ENCODE data around the gene IZUMO4.
"Not testable (repeated sequence)": the region's sequence is repeated elsewhere in the genome, so short reads cannot be mapped to it uniquely, and the experiment has no call there.

Gene IZUMO4

DNA sequence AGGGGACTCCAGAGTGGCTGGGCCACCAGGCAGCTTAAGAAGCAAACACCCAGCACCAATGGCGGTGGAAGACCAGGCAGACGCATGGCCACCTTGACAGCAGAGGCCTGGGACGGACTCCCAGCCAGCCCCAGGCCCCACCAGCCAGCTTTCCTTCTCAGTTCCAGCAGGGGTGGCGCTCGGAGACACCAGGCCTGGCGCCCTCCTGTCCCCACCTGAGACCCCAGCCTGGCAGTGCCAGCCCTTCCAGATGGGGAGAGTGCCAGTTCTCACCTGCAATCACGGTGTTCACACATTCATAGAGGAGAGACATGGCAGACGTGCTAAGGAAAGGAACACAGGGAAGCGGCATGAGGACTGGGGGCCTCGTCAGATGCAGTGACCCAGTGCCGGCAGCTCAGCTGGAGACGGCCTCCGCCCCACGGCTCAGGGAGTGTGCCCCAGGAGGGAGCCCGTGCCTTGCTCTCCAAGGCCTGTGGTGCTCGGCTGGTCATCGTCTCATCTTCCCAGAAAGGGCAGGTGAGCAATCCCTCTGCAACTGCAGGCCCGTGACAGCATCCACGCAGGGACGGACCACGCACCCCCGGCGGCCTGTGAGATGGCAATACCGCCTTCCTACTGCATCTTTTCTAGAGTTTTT lies 30.3 kb downstream of the IZUMO4 start:
- no peaks in the 10 kb centered on the region for H3K27me3 ChIP-seq (ENCODE audit: control insufficient read depth, insufficient read depth, low read length)
- H3K4me1 ChIP-seq (ENCODE audit: control insufficient read depth, low read depth, low read length): no peaks in the 10 kb centered on the region
- H3K36me3 ChIP-seq (ENCODE audit: control insufficient read depth, low read depth, low read length): peaks cover 55% of the 10 kb centered on the region
- no peaks in the 10 kb centered on the region for H3K9me3 ChIP-seq (ENCODE audit: control insufficient read depth, low read depth, low read length)
- no peak overlapping the region for H3K9ac ChIP-seq (ENCODE audit: low read length)
- no peak overlapping the region for H3K4me3 ChIP-seq (ENCODE audit: low read length)
- H3K27ac ChIP-seq (ENCODE audit: low read length): no peak overlapping the region

DNA sequence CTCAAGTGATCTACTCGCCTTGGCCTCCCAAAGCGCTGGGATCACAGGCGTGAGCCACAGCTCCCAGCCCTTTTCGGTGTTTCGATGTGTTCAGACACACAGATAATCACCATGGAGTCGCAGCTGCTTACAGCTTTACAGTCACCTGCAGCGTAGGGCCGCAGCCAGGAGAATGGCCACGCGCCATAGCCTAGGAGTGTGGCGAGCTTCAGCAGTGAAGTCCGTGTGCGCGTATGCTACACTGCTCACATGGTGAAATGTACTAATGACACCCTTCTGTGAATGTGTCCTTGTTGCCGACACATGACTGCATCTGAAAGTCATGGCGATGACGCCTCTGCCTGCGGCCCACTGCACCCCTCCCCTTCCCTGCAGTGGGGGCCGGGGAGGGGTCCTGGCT lies 31.0 kb downstream of the IZUMO4 start:
- Histone ChIP-seq H3K9me3 (ENCODE audit: control insufficient read depth, low read depth, low read length) (no peaks in the 10 kb centered on the region), H3K27me3 (ENCODE audit: control insufficient read depth, insufficient read depth, low read length) (no peaks in the 10 kb centered on the region), H3K27ac (ENCODE audit: low read length) (no peak overlapping the region), H3K4me3 (ENCODE audit: low read length) (no peak overlapping the region), H3K36me3 (ENCODE audit: control insufficient read depth, low read depth, low read length) (peaks cover 55% of the 10 kb centered on the region), H3K9ac (ENCODE audit: low read length) (no peak overlapping the region), H3K4me1 (ENCODE audit: control insufficient read depth, low read depth, low read length) (no peaks in the 10 kb centered on the region)

DNA sequence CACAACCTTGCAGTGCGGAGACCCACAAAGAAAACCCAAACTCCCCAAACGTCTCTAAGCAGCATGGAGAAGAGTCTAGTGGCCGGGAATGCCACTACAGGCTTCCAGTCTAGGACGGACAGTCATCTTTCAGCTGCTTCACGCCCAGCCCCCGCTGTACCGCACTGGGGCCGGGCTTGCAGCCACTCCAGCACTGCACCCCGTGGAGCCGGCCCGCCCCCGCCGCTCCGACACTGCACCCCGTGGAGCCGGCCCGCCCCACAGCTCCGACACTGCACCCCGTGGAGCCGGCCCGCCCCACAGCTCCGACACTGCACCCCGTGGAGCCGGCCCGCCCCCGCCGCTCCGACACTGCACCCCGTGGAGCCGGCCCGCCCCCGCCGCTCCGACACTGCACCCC lies 31.5 kb downstream of the IZUMO4 start:
- H3K27me3 ChIP-seq (ENCODE audit: control insufficient read depth, insufficient read depth, low read length); H3K4me3 ChIP-seq (ENCODE audit: low read length); H3K9me3 ChIP-seq (ENCODE audit: control insufficient read depth, low read depth, low read length); H3K4me1 ChIP-seq (ENCODE audit: control insufficient read depth, low read depth, low read length); H3K27ac ChIP-seq (ENCODE audit: low read length); H3K9ac ChIP-seq (ENCODE audit: low read length): not testable (repeated sequence)
- H3K36me3 ChIP-seq (ENCODE audit: control insufficient read depth, low read depth, low read length): peaks cover 55% of the 10 kb centered on the region

DNA sequence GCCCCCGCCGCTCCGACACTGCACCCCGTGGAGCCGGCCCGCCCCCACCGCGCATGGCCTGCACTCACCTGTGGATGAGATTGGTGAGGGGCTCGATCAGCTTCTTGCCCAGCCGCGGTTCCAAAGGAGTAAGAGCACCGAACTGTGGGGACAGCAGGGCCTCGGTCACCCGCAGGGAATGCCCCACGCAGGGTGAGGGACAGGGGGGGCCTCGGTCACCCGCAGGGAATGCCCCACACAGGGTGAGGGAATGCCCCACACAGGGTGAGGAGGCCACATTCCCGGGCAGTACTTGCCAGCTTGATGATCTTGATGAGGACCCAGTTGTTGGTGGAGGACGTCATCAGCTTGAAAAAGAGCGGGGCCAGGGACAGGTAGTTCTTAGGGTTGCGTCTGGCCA lies 32.3 kb downstream of the IZUMO4 start:
- peaks cover 48% of the 10 kb centered on the region for H3K36me3 ChIP-seq (ENCODE audit: control insufficient read depth, low read depth, low read length)
- H3K9ac ChIP-seq (ENCODE audit: low read length): no peak overlapping the region
- H3K4me1 ChIP-seq (ENCODE audit: control insufficient read depth, low read depth, low read length): no peaks in the 10 kb centered on the region
- no peak overlapping the region for H3K4me3 ChIP-seq (ENCODE audit: low read length)
- no peaks in the 10 kb centered on the region for H3K27me3 ChIP-seq (ENCODE audit: control insufficient read depth, insufficient read depth, low read length)
- H3K9me3 ChIP-seq (ENCODE audit: control insufficient read depth, low read depth, low read length): no peaks in the 10 kb centered on the region
- H3K27ac ChIP-seq (ENCODE audit: low read length): no peak overlapping the region

DNA sequence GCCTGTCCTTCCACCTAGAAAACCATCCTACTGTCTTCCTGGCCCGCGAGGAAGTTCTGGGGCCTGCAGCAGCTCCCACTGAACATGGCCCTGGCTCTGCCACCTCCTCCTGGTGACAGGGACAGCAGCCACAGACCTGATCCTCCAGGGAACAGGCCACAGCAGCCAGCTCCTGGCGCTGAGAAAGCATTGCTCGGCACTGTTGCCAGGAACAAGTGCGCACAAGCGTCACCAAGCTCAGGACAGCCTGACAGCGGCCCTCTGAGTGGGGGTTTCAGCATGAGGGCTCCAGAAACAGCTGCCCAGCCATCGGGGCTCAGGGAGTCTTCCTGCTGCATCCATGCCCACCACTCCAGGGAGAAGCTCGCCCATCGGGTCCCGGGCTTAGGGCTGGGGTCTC lies 32.8 kb downstream of the IZUMO4 start:
- Histone ChIP-seq H3K4me3 (ENCODE audit: low read length) (no peak overlapping the region), H3K27ac (ENCODE audit: low read length) (no peak overlapping the region), H3K9me3 (ENCODE audit: control insufficient read depth, low read depth, low read length) (no peaks in the 10 kb centered on the region), H3K9ac (ENCODE audit: low read length) (no peak overlapping the region), H3K4me1 (ENCODE audit: control insufficient read depth, low read depth, low read length) (no peaks in the 10 kb centered on the region), H3K27me3 (ENCODE audit: control insufficient read depth, insufficient read depth, low read length) (no peaks in the 10 kb centered on the region), H3K36me3 (ENCODE audit: control insufficient read depth, low read depth, low read length) (peaks cover 47% of the 10 kb centered on the region)

DNA sequence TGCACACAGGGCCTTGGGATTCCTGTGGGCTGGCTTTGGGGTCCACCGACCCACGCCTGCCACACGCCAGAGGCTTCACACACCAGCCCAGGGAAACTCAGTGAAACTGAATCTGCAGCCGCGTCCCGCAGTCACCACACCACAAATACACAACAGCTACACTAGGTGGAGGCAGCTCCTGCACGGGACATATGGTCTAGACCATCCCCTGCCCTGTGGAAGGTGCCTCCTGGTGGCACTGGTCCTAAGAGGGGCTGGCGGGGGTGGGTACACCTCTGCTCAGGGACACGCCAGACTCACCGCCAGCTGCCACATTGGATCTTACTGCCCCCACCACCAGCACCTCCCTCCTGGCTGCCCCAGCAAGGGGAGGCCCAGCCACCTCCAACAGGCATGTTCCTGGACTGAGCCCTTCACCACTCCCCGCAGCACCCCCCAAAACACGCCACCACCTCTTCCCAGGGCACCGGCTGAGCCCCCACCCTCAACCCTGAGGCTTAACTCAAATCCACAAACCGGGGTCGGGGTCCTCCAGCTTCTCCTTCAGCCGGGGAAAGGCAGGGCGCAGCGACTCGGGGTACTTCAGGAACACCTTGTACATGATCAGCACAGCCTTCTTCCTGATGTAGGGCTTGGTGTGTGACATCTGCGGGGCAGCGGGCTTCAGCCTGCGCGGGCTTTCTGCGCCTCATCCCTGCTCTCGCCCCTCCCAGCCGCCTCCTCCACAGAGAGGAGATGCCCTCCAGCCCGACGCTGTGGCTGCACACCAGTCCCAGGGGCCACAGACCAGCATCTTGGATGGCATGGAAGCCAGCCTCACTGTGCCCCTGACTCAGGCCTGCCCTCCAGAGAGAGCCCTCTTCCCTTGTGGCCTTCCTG lies 33.4 kb downstream of the IZUMO4 start:
- H3K9me3 ChIP-seq (ENCODE audit: control insufficient read depth, low read depth, low read length): no peaks in the 10 kb centered on the region

DNA sequence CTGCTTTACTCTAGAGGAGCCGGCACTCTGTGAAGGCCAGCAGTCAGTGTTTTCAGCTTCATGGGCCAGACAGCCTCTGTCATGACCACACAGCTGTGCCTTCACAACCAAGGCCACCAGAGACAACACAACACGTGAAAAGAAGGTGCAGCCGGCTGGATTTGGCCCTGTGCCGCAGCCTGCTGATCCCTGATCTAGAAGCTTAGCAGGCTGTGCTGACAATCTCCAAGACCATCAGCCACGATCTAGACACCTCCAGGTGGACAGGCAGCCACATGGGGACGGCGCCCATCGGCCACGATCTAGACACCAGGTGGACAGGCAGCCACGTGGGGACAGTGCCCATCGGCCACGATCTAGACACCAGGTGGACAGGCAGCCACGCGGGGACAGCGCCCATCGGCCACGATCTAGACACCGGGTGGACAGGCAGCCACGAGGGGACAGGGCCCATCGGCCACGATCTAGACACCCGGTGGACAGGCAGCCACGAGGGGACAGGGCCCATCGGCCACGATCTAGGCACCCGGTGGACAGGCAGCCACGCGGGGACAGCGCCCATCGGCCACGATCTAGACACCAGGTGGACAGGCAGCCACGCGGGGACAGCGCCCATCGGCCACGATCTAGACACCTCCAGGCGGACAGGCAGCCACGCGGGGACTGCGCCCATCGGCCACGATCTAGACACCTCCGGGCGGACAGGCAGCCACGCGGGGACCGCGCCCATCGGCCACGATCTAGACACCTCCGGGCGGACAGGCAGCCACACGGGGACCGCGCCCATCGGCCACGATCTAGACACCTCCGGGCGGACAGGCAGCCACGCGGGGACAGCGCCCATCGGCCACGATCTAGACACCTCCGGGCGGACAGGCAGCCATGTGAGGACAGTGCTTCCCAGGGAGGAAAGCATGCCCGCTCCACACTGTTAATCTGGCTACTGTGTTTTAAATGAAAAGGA lies 34.6 kb downstream of the IZUMO4 start:
- peaks cover 40% of the 10 kb centered on the region for H3K36me3 ChIP-seq (ENCODE audit: control insufficient read depth, low read depth, low read length)
- H3K9ac ChIP-seq (ENCODE audit: low read length); H3K4me1 ChIP-seq (ENCODE audit: control insufficient read depth, low read depth, low read length); H3K9me3 ChIP-seq (ENCODE audit: control insufficient read depth, low read depth, low read length); H3K27ac ChIP-seq (ENCODE audit: low read length); H3K27me3 ChIP-seq (ENCODE audit: control insufficient read depth, insufficient read depth, low read length); H3K4me3 ChIP-seq (ENCODE audit: low read length): not testable (repeated sequence)

More for the DNA sequence above, 33.4 kb downstream of the IZUMO4 start:
- no peaks in the 10 kb centered on the region for H3K27me3 ChIP-seq (ENCODE audit: control insufficient read depth, insufficient read depth, low read length)
- H3K4me1 ChIP-seq (ENCODE audit: control insufficient read depth, low read depth, low read length): no peaks in the 10 kb centered on the region
- H3K36me3 ChIP-seq (ENCODE audit: control insufficient read depth, low read depth, low read length): peaks cover 47% of the 10 kb centered on the region
- H3K27ac ChIP-seq (ENCODE audit: low read length): no peak overlapping the region
- no peak overlapping the region for H3K4me3 ChIP-seq (ENCODE audit: low read length)
- H3K9ac ChIP-seq (ENCODE audit: low read length): no peak overlapping the region

DNA sequence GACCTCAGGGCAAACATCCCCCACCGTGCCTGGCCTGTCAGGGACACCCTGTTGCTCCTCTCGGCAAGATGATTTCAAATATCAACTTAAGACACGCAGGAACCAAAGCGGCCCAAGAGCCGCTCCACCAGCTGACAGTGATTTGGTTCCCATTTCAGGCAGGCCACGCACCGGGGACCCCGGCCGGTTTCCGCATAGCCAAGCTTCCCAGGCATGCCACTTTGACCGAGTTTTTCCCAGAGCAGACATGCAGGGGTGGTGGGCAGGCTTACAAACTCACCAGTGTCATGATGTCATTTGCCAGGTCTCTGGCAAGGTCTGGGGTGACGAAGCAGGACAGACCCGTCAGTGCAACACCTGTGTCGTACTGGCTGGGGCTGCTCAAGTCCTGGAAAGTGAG lies 35.5 kb downstream of the IZUMO4 start:
- no peaks in the 10 kb centered on the region for H3K27me3 ChIP-seq (ENCODE audit: control insufficient read depth, insufficient read depth, low read length)
- H3K9me3 ChIP-seq (ENCODE audit: control insufficient read depth, low read depth, low read length): no peaks in the 10 kb centered on the region
- no peak overlapping the region for H3K27ac ChIP-seq (ENCODE audit: low read length)
- H3K36me3 ChIP-seq (ENCODE audit: control insufficient read depth, low read depth, low read length): peaks cover 41% of the 10 kb centered on the region
- H3K4me3 ChIP-seq (ENCODE audit: low read length): no peak overlapping the region
- H3K9ac ChIP-seq (ENCODE audit: low read length): no peak overlapping the region
- H3K4me1 ChIP-seq (ENCODE audit: control insufficient read depth, low read depth, low read length): no peaks in the 10 kb centered on the region

DNA sequence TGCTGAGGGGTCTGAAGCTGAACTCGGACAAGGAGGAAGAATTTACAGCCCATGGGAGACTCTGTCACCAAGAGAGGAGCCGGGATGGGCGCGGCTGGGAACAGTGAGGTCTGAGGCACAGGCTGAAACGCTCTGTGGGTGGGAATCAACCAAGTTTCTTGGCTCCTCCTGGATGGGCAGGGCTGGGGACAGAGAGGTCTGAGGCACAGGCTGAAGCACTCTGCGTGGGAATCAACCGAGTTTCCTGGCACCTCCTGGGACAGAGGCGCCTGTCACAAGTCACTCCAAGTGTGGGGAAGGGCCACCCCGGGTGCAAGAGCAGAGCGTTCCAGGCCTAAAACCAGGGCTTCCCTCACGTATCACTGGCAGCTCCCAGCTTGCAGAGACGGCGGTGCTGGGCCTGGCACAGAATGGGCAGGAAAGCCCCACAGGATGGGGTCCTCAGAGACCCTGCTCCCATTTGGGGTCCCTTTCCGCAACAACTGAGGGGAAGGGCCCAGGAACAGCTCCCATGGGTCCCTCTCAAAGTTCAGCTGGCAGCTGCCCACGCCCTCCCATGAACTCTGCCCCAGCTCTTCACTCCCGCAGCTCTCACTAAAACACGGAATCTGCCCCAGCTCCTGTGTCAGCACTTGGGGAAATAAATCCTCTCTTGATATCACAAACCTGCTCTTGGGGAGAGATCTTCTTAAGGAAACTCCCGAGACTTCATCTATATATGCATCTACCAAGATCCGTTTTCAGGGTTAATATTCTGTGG lies 36.2 kb downstream of the IZUMO4 start:
- no peaks in the 10 kb centered on the region for H3K9me3 ChIP-seq (ENCODE audit: control insufficient read depth, low read depth, low read length)
- H3K4me1 ChIP-seq (ENCODE audit: control insufficient read depth, low read depth, low read length): no peaks in the 10 kb centered on the region
- no peak overlapping the region for H3K9ac ChIP-seq (ENCODE audit: low read length)
- no peak overlapping the region for H3K27ac ChIP-seq (ENCODE audit: low read length)
- H3K27me3 ChIP-seq (ENCODE audit: control insufficient read depth, insufficient read depth, low read length): no peaks in the 10 kb centered on the region
- no peak overlapping the region for H3K4me3 ChIP-seq (ENCODE audit: low read length)
- peaks cover 41% of the 10 kb centered on the region for H3K36me3 ChIP-seq (ENCODE audit: control insufficient read depth, low read depth, low read length)

DNA sequence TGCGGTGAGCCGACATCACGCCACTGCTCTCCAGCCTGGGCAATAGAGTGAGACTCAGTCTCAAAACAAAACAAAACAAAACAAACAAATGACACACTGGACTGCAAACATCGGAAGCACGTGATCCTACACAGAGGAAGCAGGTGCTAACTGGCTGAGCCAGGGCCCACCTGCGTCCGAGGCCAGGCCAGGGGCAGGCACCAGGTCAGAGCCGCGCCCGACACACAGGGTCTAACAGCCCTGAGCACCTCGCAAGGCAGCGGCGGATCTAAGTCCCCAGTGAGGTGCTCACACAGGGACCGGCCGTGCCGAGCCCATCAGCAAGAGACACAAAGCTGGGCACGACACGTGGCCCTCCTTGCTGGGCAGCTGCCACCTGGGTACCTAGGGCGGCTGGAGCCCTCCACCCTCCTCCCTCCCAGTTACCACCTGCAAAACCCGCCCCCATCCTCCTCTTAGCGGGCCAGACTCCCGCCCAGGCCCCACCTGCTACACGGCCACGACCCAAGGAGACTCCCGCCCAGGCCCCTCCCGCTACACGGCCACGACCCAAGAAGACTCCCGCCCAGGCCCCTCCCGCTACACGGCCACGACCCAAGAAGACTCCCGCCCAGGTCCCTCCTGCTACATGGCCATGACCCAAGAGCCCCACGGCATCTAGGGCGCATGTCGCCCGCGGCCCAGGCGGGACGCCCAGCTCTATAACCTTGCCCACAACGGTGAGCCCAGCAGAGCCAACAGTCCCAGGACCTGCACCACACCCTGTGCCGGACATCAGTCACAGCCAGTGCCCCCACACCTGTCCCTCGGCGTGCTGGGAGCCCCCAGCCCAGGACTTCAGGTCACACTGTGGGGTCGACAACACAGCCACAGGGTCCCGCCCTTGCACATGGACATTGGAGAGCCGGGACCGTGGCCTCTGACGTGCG lies 39.0 kb downstream of the IZUMO4 start:
- Histone ChIP-seq H3K4me3 (ENCODE audit: low read length) (no peak overlapping the region), H3K9ac (ENCODE audit: low read length) (no peak overlapping the region), H3K27me3 (ENCODE audit: control insufficient read depth, insufficient read depth, low read length) (no peaks in the 10 kb centered on the region), H3K9me3 (ENCODE audit: control insufficient read depth, low read depth, low read length) (no peaks in the 10 kb centered on the region), H3K27ac (ENCODE audit: low read length) (no peak overlapping the region), H3K36me3 (ENCODE audit: control insufficient read depth, low read depth, low read length) (peaks cover 37% of the 10 kb centered on the region), H3K4me1 (ENCODE audit: control insufficient read depth, low read depth, low read length) (no peaks in the 10 kb centered on the region)

Data from iPS-18a (cell line).